Activated B cell treated with CpG ODN at 0.5 μM for 24 hours (primary cell): ENCODE results near the gene MOCS3. TPM values are rescaled to one million over a fixed set of nuclear protein-coding genes. Genes with fewer than 3 reads are reported as not detected.

ENCODE experiments used
- ATAC-seq: fragments of 200-7000 bp; cut with Tn5 transposase; one replicate; pipeline ENCODE4 v1.10.0; 2021; ENCODE audit warnings: low read depth, mild to moderate bottlenecking, moderate library complexity
- CTCF ChIA-PET: fragments of 350-600 bp; sonication (Branson Sonifier 250); formaldehyde crosslinking; loops from one replicate; lab custom pipeline; 2021; ENCODE audit warnings: antibody characterized with exemption; lab: Charles Lee
- POLR2A ChIA-PET: fragments of 350-600 bp; sonication (Branson Sonifier 250); formaldehyde crosslinking; loops from one replicate; lab custom pipeline; 2021; ENCODE audit warnings: antibody characterized with exemption; lab: Charles Lee
- DNase-seq: peaks from one replicate; pipeline ENCODE4 v3.0.0; 2022
- H3K27ac Mint-ChIP-seq: one replicate; pipeline ENCODE4 v1.8.0; 2020; ENCODE audit warnings: mixed read lengths
- H3K27me3 Mint-ChIP-seq: one replicate; pipeline ENCODE4 v1.8.0; 2021; ENCODE audit warnings: mixed read lengths
- H3K36me3 Mint-ChIP-seq: one replicate; pipeline ENCODE4 v1.8.0; 2021; ENCODE audit warnings: low read depth, mixed read lengths
- H3K4me1 Mint-ChIP-seq: one replicate; pipeline ENCODE4 v1.8.0; 2021; ENCODE audit warnings: mixed read lengths
- H3K4me3 Mint-ChIP-seq: one replicate; pipeline ENCODE4 v1.8.0; 2020; ENCODE audit warnings: mild to moderate bottlenecking, mixed read lengths
- H3K9me3 Mint-ChIP-seq: one replicate; pipeline ENCODE4 v1.8.0; 2020; ENCODE audit warnings: mixed read lengths
- intact Hi-C: fragments of 100-400 bp; cut with micrococcal nuclease; formaldehyde crosslinking; loops from one replicate; pipeline ENCODE4 v1.15.1; 2024
- total RNA-seq: library from RNA; stranded (reverse); gene quantifications from 2 replicates; pipeline ENCODE4 v1.2.3, GENCODE V29; 2022
- TF ChIP-seq, protein P1 (sequence below): fragments of 200-600 bp; IDR thresholded peaks from one replicate; pipeline ENCODE4 v1.8.0; 2022; ENCODE audit warnings: antibody characterized with exemption, mild to moderate bottlenecking

The MOCS3 gene
- total RNA-seq, 1 donor from 2014 or later = 8.1 TPM

DNA sequence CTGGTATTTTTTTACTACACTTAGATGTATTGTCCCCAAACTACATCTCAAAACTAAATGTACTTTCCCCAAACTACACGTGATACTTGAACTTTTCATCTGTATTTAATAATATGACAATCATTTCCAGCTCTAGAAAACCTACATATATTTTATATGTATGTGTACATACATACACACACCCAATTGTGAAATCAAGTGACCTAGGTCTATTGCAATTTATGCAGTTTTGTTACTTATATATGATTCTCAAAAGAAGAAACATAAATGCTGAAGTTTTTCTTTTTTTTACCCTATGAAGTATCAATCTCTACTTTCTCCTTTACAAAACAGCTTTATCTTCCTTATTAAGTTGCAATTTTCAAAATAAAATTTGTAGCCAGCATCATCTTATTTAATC, 32.1 kb upstream of the MOCS3 start:
- intact Hi-C loops = loop anchor here (5.0 kb wide), 1 partner anchor 34 kb away; no protein-coding TSS in a partner anchor
- Mint-ChIP-seq H3K4me1 (peaks cover 74% of the 10 kb centered on the region), H3K27me3 (no peaks in the 10 kb centered on the region), H3K9me3 (no peaks in the 10 kb centered on the region), H3K36me3 (peaks cover 62% of the 10 kb centered on the region), H3K27ac (peak overlapping the region; percentile 24), H3K4me3 (no peak overlapping the region)
- ChIA-PET CTCF (interaction anchor here (0.6 to 9.0 kb wide), 3 partner anchors 12 to 133 kb away, joined by 3 to 231 read pairs (median 6); partner anchors contain the start of gene BCAS4), POLR2A (interaction anchor here (1.7 kb wide), 1 partner anchor 136 kb away, joined by 6 read pairs; no protein-coding TSS in a partner anchor)
- ATAC-seq (no peak), DNase-seq (no peak)
- TF ChIP-seq, protein P1, sequence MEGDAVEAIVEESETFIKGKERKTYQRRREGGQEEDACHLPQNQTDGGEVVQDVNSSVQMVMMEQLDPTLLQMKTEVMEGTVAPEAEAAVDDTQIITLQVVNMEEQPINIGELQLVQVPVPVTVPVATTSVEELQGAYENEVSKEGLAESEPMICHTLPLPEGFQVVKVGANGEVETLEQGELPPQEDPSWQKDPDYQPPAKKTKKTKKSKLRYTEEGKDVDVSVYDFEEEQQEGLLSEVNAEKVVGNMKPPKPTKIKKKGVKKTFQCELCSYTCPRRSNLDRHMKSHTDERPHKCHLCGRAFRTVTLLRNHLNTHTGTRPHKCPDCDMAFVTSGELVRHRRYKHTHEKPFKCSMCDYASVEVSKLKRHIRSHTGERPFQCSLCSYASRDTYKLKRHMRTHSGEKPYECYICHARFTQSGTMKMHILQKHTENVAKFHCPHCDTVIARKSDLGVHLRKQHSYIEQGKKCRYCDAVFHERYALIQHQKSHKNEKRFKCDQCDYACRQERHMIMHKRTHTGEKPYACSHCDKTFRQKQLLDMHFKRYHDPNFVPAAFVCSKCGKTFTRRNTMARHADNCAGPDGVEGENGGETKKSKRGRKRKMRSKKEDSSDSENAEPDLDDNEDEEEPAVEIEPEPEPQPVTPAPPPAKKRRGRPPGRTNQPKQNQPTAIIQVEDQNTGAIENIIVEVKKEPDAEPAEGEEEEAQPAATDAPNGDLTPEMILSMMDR = no peak

- POLR2A ChIA-PET = interaction anchor here (0.6 to 6.8 kb wide), 6 partner anchors 25 to 1842 kb away, joined by 3 to 364 read pairs (median 26); partner anchors contain the start of genes BCAS4, DPM1 and MOCS3
- CTCF ChIA-PET = interaction anchor here (1.0 to 9.0 kb wide), 11 partner anchors 8 to 135 kb away, joined by 3 to 231 read pairs (median 7); partner anchors contain the start of gene BCAS4
- Mint-ChIP-seq H3K4me3 (peak overlapping the region; percentile 85), H3K9me3 (no peaks in the 10 kb centered on the region), H3K27ac (peak overlapping the region; percentile 92), H3K4me1 (peaks cover 62% of the 10 kb centered on the region), H3K27me3 (no peaks in the 10 kb centered on the region), H3K36me3 (peaks cover 57% of the 10 kb centered on the region)
- intact Hi-C loops = loop anchor here (5.0 kb wide), 1 partner anchor 36 kb away; no protein-coding TSS in a partner anchor
- DNase-seq (no peak), ATAC-seq (no peak)
- TF ChIP-seq, protein P1 = no peak
Observed at GRCh38 chr20:50928469-50928868, 30.1 kb upstream of the MOCS3 start.

DNA sequence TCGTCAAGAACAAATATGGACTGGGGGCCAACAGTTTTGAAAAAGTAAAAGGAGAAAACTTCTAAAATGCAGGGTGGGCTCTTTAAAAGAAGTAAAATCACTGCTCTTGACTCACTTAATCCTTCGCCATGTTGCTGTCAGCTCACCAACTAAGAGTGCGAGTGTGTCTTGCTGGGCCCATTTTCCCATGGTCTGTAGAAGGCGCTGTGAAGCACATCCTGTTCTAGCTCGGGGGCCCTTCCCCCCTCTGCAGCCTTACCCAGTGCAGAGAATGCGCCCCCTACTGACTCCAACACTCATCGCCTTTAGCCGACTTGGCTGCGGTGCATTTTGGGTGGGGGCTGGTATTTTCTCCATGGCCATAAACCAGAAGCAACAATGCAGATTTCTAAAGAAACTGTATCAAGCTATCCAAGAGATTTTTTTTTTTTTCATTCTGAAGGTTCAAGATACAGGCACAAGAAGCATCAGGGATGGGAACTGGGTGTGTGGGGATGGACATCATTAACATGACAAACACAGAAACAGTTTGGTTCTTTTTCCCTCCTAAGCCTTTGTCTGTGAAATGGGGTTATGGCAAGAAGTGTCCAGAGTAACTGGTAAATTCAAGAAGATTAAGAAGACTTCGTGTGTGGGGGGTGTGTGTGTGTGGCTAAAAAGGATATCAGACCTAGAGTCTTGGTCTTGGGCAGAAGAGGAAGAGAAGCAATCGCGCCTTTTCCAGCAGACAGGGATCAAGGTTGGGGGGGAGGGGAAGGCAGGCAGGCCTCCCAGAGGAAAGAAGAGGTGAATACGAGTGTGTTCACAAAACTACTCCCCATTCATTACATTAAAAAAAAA, 29.1 kb upstream of the MOCS3 start:
- DNase-seq = peak; percentile 74
- POLR2A ChIA-PET = interaction anchor here (0.5 to 6.8 kb wide), 12 partner anchors 16 to 199 kb away, joined by 3 to 364 read pairs (median 9); partner anchors contain the start of genes BCAS4, DPM1 and MOCS3
- no peaks in the 10 kb centered on the region for H3K9me3 Mint-ChIP-seq
- peak; percentile 66 for ATAC-seq
- peak overlapping the region; percentile 92 for H3K27ac Mint-ChIP-seq
- CTCF ChIA-PET = interaction anchor here (0.6 to 9.0 kb wide), 26 partner anchors 9 to 180 kb away, joined by 3 to 231 read pairs (median 4); partner anchors contain the start of genes BCAS4, DPM1 and MOCS3
- no peaks in the 10 kb centered on the region for H3K27me3 Mint-ChIP-seq
- peaks cover 57% of the 10 kb centered on the region for H3K36me3 Mint-ChIP-seq
- TF ChIP-seq, protein P1 = no peak
- peaks cover 52% of the 10 kb centered on the region for H3K4me1 Mint-ChIP-seq
- intact Hi-C loops = loop anchor here (1.0 to 5.0 kb wide), 4 partner anchors 12 to 139 kb away; no protein-coding TSS in a partner anchor
- H3K4me3 Mint-ChIP-seq = peak overlapping the region; percentile 85

DNA sequence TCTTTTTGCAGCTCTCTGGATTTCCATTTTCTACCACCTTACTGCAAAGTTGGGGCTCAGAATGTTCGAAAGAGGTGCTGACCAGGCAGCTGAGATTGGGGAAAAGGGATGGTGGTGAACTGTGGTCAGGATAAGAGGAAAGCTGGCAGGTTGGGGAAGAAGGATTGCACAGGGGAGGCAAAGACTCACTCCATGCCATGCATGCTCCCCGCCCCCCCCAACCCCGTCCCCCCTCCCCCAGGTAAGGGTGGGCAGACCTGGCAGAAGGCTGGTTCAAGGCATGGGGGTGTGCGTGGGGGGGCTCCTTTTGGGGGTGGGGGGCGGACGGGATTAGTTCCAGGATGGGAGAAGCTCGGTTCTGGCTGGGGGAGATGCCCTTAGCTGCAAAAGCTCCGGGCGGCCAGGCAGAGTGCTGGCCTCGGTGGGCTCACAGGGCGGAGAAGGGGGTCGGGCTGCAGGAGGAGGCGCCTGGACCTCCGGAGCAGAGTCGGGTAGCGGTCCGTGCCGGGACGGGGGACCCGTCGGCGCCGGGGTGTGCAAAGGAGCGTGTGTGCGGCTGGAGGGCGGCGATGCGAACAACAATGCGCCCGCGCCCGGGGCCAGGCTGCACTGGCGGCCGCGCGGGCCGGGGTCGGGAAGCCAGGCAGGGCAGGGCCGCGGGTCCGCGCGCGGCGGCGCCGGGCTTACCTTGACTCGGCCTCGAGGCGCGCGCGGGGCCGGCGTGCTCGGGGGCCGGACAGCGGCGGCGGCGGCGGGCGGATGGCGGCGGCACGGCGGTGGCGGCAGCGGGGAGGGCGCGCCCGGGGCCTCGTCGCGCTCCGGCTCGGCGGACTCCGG, 28.3 kb upstream of the MOCS3 start:
- DNase-seq (no peak), ATAC-seq (peak; percentile 7)
- intact Hi-C loops = no loop called here
- Mint-ChIP-seq H3K36me3 (peaks cover 56% of the 10 kb centered on the region), H3K4me3 (peak overlapping the region; percentile 85), H3K27me3 (no peaks in the 10 kb centered on the region), H3K4me1 (peaks cover 46% of the 10 kb centered on the region), H3K9me3 (no peaks in the 10 kb centered on the region), H3K27ac (peak overlapping the region; percentile 92)
- ChIA-PET CTCF (interaction anchor here (0.6 to 9.0 kb wide), 20 partner anchors 9 to 694 kb away, joined by 3 to 231 read pairs (median 6); partner anchors contain the start of genes BCAS4, DPM1 and MOCS3), POLR2A (interaction anchor here (0.5 to 6.8 kb wide), 31 partner anchors 8 to 1643 kb away, joined by 3 to 364 read pairs (median 7); partner anchors contain the start of genes BCAS4, DPM1, MOCS3 and NFATC2)
- TF ChIP-seq, protein P1 = no peak
